DMS53 (cell line): ENCODE data around the gene KRTAP12-1.

Experiments
- DNase-seq: peaks from one replicate; lab custom pipeline; 2025; lab: John Stamatoyannopoulos, UW

Gene KRTAP12-1, protein sequence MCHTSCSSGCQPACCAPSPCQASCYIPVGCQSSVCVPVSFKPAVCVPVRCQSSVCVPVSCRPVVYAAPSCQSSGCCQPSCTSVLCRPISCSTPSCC

DNA sequence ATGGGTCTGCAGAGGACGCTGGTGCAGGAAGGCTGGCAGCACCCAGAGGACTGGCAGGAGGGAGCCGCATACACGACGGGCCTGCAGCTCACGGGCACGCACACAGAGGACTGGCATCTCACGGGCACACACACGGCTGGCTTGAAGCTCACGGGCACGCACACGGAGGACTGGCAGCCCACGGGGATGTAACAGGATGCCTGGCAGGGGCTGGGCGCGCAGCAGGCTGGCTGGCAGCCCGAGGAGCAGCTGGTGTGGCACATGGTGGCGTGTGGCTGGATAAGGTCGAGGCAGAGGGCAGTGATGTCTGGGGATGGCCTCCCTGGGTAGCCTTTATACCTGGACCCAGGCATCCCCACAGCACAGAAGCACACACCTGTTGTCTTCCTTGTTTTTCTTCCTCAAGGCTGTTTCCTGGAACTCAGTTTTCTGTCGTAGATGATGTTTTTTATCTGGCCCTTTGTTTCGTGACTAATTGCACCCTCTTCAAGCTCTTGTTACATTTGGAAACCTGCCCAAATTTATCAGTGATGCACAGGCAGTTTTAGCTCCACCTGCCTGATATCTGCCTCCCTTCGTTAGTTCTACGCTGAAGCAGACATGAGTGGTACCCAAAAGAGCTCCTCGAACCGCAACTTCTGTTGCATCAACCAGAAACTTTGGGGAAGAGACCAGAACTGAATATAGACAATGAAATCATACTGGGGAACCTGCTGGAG is at the start of gene KRTAP12-1:
TSS of gene KRTAP12-1 (minus strand) at position 303 of the 719 bp plus-strand sequence. CDS start at position 263, 40 bp downstream.
- DNase-seq = no peak

DNA sequence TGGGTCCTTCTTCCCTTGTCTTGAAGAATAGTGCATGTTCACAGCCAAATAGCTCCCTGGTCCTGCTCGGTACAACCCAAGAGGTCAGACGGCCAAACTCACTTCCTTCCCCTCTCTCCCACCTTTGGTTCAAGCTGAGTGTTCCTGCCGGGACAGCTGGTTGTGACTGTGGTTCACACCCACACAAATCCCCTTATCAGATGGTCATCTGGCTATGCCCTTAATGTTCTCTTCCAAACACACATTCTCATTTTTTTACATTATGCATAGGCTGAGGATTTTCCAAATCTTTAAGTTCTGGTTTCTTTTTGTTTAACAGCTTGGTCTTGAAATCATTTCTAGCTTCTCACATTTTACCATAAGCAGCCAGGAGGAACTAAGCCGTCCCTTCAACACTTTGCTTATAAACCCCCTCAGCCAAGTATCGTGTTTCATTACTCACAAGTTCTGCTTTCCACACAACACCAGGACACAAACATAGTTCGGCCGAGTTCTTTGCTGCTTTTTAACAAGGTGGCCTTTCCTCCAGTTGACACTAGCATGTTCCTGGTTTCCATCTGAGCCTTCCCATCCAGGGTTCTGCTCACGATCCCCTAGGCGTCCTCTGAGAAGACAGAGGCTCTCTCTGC is 49.1 kb upstream of the KRTAP12-1 start:
- DNase-seq = no peak

DNA sequence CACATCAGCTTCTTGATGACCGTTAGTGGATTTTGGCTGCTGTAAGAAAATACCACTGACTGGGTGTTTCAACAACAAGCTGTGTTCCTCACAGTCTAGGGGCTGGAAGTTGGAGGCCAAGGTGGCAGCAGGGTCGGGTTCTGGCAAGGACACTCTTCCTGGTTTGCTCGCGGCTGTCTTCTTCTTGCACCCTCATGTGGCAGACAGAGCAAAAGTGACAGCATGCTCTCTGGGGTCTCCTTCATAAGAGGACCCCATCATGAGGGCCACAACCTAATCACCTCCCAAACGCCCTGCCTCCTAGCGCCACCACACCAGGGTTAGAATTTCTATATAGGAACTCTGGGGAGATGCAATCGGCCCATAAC is 48.0 kb upstream of the KRTAP12-1 start:
- no peak for DNase-seq

DNA sequence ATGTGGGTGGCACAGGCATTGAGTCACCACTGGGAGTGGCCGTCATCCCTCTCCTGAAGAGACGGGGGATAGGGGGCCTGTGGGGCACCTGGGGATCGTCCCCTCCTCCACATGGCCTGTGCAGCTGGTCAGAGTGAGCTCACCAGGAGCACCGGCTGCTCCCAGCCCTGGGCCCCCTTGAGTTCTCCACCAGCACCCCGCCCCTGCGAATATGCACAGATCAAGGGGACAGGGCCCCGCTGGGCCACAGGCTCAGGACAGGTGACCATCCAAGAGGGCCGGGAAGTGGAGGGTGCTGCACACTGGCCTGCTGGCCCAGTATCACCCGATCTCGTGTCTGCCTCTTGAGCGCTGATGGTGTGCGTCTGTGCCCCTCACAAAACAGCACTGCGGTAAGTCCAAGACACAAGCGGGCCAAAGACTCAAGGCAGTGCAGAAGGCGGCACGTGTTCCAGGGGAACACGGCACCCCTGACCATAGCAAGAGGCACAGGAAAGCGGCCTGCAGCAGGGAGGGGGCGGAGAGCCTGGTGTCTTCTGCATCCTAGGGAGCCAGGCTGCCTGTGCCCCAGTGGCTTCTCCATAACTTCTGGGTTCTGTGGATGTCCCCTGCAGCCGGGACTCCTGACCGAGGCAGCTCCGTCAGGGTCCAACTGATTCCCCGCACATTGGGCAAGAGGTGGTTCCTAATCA is 47.5 kb upstream of the KRTAP12-1 start:
- DNase-seq = no peak

DNA sequence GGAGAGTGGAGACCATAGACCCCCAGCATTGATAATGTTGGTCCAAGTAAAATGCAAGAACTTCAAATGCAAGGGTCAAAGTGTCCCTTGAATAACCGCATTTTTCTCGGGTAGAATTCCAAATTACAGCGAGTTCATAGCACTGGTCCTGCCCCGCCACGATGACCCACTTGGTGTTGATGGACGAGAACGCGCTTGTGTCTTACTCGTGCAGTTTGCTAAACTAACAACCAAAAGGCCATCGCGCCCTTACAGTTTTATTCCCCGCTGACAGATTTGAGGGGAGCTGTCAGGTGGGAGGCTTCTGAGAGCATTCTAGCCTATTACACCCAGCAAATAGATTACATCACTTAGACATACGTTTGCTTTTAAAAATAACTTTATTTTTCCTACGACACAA is 46.8 kb upstream of the KRTAP12-1 start:
- no peak for DNase-seq

DNA sequence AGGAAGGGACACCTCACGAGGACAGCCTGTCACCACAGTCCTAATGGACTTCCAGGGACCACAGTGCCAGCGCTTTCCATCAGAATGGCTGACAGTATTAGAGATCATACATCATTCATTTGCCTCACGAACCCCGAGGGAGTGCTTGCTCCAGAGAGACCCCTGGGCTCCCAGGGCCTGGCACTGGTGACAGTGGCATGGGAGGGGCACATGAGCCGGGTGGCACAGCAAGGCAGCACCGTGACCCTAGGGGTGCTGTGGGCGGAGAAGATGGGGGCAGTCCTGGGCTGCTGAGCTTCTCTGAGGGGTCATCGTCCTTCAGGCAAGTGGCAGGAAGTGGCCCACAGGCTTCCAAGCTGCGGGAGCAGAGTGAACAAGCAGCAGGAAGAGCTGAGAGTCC is 45.8 kb upstream of the KRTAP12-1 start:
- DNase-seq = no peak

DNA sequence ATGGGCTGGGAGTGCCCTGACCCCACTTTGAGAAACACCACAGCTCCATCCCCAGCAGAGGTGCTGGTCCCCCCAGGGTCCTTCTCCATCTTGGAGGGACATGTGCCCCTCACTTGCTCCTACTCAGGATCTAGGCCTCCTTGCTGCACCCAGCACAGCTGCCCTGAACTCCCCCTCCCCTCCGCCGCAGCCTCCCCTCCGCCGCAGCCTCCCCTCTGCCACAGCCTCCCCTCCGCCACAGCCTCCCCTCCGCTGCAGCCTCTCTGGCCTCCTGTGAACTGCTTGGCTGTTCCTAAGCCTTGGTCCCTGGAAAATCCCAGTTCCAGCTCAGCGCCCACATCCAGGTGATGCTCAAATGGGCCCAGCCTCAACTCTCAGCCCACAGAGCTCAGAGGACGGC is 45.4 kb upstream of the KRTAP12-1 start:
- no peak for DNase-seq

DNA sequence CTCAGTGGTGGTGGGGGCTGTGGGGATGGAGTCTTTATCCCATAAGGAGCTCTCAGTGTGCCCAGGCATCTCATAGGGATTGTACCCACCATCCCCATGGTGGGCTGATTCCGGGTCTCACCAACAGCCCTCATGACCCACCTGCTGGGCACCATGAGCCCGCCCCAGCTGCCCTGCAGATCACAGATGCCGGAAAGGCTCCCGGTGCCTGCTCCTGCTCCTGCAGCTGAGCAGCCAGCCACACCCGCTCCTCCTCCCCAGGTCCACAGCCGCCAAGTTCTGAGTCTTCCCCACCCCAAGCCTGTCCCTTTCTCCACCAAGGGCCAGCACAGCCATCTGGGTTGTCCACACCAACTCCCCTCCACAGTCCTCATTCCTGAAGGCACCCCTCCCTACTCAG is 44.9 kb upstream of the KRTAP12-1 start:
- DNase-seq = no peak

DNA sequence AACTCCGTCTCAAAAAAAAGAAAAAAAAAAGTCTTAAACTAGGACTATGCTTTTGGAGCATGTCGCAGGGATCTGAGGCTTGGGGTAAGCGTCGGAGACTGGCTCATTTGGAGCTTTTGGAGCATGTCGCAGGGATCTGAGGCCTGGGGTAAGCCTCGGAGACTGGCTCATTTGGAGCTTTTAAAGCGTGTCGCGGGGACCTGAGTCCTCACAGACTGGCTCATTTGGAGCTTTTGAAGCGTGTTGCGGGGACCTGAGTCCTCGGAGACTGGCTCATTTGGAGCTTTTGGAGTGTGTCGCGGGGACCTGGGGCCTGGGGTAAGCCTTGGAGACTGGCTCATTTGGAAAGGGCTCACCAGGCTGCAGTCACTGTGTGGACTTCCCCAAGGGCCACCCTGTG is 43.0 kb upstream of the KRTAP12-1 start:
- no peak for DNase-seq

DNA sequence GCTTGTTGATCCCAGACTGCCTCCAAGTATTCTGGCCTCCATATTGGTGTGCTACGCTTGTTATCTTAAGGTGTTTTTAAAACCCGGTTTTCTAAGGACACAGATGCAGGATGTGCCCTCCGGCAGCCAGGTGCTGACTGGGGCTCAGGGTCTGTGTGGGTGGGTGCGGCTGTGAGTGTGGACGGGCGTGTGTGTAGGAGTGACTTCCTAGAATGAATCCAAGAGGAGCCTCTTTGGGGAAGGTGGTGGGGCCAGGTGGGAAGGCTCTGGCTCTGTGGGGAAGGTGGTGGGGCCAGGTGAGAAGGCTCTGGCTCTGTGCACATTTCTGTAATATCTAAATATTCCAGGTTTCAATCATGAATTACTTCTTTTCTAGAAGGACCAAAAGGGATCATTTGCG is 42.2 kb upstream of the KRTAP12-1 start:
- no peak for DNase-seq

DNA sequence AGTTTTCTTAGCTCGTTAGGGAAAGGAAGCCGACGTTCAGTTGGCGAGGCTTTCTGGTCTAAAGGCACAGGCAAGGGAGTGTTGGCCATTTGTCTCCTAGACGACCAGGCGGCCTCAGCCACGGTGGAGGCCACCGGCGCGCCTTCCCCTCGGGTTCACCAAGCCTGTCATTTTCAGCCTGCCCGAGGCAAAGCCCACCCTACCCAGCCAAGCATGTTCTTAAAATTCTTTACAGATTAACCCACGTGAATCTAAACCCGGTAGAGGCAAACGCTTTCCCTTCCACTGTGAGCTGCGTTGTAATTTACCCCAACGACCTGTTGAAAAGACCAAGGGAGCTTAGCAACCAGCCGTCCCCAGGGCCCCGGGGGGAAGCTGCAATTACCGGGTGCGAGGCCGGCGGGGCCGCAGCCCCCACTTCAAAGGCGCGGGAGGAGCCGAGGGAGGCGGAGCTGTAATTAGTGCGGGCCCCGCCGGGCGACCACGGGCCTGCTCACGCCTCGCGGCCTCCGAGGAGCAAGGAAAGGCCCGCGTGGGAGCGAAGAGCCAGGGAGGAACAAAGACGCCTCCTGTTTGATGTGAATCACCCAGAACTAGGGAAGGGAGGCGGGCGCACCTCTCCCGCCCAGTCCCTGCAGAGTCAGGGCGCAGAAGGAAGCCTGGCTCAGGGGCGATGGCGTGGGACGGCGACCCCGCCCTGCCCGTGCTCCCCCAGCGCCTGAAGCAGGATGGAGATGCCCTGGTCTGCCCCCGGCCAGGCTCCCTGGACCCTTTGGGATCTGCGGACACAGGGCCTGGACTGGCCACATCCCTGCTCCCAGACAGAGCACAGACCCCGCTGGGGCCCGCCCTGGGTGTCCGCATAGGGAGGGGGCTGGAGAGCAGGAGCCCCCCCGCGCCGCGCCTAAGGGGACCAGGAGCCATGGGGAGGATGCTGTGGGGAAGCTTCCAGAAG is 41.5 kb upstream of the KRTAP12-1 start:
- no peak for DNase-seq

DNA sequence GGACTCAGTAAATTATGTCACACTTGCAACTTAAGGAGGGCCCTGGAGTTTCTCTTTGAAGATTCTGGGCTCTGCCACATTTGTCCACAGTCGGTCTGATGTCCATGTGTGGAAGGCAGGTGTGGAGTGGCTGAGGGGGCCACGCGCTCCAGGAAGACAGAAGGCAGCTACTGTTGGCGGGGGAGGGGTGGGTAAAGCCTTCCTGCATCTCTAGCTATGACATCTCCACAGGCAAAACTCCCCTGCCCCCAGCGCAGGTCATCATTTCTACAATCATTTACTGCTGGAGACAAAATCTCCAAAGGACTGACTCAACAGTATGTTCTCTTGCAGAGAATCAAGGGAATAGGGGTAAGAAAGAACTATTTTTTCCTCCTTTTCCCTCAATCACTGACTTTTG is 40.8 kb upstream of the KRTAP12-1 start:
- no peak for DNase-seq

DNA sequence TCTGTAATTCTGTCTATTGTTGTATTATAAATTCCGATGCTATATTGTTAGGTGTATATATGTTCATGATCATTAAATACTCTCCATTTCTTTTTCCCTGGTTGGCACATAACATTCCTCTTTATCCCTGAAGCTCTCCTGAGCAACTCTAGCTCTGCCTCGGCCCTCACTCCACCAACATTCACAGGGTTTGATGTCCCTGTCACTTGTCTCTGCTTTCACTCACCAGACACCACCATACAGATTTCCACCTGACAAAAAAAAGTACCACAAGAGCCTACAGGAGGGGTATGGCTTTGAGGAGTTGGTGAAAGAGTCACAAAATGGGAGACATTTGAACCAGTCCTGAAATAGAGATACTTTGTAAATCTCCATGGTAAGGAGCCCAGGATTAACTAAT is 38.2 kb upstream of the KRTAP12-1 start:
- DNase-seq = no peak

DNA sequence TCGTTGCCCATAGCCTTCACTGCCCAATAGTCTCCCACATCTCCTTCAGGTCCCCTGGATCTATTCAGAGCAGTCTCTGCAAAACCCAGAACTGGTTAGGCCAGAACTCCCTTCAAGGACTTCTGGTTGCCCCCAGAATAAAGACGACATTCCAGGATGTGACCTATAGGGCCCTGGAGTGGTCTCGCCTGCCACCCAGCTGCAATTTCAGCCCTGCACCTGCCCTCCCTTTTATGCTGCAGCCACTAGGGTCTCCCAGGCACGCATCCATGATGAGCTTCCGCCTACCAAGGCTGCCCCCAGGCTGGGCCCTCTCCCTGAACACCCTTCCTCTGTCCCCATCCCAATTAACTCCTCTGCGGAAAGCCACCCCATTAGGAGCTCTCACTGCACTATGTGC is 36.6 kb upstream of the KRTAP12-1 start:
- no peak for DNase-seq

DNA sequence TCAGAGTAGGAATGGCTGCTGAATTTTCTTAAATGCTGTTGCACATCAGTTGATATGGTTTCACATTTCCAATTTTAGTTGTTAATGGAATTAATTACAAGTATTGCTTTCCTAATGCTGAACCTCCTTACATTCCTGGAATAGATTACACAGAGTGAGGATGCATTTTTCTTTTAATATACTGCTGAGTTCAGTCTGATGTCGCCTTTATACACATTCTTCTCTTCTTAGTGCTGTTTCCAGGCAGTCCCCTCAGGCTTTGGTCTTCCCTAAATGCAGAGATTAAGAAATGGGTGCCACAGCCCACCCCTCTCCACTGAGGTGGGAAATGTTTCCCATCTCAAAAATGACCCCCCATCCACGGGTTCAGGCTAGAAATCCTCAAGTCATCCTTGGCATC is 36.1 kb upstream of the KRTAP12-1 start:
- no peak for DNase-seq

DNA sequence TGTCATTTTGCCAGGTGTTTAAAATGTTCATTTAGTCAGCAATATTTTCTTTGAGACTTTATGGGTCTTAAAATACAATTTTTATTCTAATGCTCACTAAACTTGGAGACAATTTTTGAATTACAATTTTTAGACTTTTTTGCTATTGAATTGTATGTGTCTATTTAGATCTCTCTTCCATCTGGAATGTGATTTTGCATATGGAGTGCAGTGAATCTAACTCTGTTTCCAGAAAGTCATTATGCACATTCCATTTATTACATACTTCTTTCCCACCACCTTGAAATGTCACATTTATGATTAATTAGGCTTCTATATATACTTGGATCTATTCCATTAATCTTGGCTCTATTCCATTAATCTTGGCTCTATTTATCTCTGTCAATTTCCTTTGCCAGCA is 35.0 kb upstream of the KRTAP12-1 start:
- no peak for DNase-seq

DNA sequence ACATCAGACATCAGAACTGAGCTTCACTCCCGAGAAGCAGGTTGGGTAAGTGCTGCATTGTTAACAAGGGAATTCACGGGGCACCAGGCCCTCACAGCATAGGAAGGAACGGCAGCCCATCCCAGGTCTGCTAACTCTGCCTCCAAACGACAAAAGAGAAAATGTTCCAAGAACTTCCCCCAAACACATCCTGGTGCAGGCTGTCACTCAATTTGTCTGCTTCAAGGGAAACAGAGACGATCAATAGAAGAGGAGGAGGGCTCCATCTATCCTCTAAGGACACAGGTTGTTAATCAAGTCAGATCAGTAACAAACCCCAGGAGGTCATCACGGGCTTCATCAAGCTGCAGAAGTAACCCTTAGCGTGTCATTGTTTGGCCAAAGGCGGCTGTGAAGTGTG is 32.9 kb upstream of the KRTAP12-1 start:
- DNase-seq = no peak

DNA sequence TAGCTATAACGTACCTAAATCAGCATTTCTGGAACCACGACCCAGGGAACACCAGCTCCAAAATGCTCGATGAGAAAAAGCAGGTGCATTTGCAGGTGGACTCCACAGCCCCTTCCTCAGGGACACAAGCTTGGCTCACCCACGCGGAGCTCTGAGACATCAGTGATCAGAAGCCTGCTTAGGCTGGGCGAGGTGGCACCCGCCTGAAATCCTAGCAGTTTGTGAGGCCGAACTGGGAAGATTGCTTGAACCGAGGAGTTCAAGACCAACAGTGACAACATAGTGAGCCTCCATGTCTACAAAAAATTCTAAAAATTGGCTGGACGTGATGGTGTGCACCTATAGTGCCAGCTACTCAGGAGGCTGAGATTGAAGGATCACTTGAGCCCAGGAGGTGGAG is 31.9 kb upstream of the KRTAP12-1 start:
- DNase-seq = no peak

DNA sequence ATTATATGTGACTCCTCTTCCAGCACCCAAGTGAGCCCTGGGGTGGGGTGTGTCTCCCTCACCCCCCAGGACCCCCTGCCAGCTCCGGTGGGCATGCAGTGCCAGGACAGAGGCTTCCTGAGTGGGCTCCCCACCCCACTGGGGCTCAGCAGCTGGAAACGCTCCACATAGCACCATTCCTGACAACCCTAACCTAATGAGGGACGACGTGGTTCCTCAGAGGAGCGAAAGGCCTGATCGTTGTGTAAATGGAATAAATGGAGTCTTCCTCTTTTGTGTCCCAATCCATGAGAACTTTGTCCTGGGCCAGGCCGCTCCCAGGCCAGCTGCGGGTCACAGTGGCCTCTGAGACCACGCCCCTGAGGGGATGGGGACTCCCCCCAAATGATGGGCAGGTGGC is 31.2 kb upstream of the KRTAP12-1 start:
- no peak for DNase-seq

DNA sequence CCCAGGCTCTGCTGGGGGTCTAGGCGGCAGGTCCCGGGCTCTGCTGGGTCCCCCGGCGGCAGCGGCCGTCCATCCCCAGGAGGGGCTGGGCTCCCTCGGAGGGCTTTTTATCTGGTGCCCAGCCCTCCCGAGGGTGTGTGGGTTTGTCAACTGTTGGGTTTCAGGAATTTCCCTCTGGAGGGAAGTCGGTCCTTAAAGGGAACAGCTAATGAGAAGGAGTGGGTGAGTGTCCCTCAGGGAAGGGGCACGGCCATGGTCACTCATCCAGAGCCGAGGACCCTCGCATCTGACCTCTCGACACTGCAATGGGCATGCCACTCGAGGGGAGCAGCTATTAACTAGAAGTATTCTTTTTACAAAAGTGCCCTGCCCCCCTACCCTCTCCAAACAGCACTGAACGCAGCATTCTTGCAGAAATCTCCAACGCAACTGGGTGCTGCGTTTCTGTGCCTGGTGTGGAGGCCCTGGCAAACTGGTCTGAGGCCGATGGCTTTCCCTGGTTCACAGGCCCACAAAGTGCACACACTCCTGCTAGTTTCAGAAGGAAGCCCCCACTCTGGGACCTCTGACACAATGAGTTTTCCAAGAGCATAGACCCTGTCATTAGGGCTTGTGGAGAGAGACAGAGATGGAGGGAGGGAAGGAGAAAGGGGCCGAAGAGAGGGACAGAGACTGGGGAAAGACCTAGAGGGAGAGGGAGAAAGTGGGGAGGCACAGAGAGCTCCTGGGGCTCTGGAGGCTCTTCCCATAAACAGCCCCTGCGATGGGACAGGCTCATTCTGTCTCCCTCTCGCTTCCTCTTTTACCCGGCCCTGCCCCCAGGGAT is 30.5 kb upstream of the KRTAP12-1 start:
- DNase-seq = no peak
